ENCODE data around the gene EPB41L1. TPM values are rescaled to one million over a fixed set of nuclear protein-coding genes. Genes with fewer than 3 reads are reported as not detected.

Gene EPB41L1
- total RNA-seq, 2 donors from 2014 or later = 17.5 to 18.1 TPM

DNA sequence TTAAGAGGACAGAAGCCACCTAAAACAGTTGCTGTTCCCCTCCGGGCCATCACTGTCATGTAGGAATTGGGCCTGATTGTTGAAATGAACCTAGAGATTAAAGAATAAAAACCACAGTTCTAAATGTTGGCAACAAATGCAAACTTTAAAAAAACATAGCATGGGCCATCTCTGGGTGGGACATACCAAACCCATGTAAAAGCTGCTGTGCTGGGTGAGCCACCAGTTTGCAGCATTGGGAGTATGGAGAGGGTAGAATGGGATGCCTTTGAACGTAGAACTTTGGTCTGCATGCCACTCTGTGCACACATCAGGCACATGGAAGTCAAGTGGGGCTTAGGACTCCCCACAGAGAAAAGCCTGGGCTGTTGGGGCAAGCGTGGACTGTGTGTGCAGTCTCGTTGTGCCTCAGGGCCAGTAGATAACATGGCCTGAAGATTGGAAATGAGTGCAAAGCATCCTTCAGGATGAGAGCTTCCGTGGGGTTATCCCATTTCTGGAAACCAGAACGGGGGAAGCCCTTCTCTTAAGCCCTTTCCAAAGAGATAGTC is 28.1 kb downstream of the EPB41L1 start:
- no peaks in the 10 kb centered on the region for H3K9me3 ChIP-seq
- TF ChIP-seq, protein P1, sequence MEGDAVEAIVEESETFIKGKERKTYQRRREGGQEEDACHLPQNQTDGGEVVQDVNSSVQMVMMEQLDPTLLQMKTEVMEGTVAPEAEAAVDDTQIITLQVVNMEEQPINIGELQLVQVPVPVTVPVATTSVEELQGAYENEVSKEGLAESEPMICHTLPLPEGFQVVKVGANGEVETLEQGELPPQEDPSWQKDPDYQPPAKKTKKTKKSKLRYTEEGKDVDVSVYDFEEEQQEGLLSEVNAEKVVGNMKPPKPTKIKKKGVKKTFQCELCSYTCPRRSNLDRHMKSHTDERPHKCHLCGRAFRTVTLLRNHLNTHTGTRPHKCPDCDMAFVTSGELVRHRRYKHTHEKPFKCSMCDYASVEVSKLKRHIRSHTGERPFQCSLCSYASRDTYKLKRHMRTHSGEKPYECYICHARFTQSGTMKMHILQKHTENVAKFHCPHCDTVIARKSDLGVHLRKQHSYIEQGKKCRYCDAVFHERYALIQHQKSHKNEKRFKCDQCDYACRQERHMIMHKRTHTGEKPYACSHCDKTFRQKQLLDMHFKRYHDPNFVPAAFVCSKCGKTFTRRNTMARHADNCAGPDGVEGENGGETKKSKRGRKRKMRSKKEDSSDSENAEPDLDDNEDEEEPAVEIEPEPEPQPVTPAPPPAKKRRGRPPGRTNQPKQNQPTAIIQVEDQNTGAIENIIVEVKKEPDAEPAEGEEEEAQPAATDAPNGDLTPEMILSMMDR (IDR thresholded peaks at IDR 0.05) = no peak

DNA sequence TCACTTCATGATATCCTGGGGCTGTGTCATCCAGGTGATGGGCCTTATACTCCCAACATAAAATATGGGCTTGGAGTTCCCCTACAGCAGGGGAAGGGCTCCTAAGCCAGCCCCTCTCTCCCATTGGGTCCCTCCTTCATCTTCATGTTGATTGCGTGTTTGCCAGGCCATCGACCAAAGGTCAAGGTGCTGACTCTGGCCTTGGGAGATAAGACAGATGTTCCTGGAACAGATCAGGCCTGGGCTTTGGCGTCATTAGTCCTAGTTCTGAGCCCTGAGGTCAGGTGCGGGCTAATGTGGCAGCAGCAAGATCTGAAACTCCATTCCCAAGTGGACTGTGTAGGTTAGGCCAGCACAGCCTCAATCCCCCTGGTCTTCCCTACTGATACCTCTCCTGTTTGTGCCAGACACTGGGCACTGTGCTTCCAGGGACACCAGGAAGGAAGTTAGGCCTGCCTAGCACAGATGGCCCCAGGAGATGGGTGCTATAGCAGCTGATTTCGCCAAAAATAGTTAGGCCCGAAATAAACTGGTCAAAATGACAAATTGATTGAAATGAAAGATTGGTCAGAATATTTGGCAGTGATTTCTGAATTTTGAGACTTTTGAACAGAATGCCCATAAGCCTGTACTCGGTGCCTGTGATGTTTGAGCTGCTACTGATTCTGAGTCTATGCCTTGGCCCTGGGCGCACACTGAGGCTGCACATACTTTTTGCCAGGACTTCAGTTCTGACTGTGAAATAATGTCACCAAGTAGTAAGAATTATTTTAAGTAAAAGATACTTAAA is 28.8 kb downstream of the EPB41L1 start:
- DNase-seq (ENCODE audit: low spot score) = no peak
- H3K4me1 ChIP-seq = no peaks in the 10 kb centered on the region
- TF ChIP-seq, protein P1 (IDR thresholded peaks at IDR 0.05) = no peak
- H3K9me3 ChIP-seq = no peaks in the 10 kb centered on the region
- no peak overlapping the region for H3K27ac ChIP-seq
- no peak overlapping the region for H3K4me3 ChIP-seq
- H3K27me3 ChIP-seq = no peaks in the 10 kb centered on the region
- H3K36me3 ChIP-seq = peaks cover 7% of the 10 kb centered on the region

More for the DNA sequence above, 28.1 kb downstream of the EPB41L1 start:
- Histone ChIP-seq H3K4me3 (no peak overlapping the region), H3K27me3 (no peaks in the 10 kb centered on the region), H3K27ac (no peak overlapping the region), H3K4me1 (no peaks in the 10 kb centered on the region), H3K36me3 (peaks cover 7% of the 10 kb centered on the region)
- DNase-seq (ENCODE audit: low spot score) = no peak

DNA sequence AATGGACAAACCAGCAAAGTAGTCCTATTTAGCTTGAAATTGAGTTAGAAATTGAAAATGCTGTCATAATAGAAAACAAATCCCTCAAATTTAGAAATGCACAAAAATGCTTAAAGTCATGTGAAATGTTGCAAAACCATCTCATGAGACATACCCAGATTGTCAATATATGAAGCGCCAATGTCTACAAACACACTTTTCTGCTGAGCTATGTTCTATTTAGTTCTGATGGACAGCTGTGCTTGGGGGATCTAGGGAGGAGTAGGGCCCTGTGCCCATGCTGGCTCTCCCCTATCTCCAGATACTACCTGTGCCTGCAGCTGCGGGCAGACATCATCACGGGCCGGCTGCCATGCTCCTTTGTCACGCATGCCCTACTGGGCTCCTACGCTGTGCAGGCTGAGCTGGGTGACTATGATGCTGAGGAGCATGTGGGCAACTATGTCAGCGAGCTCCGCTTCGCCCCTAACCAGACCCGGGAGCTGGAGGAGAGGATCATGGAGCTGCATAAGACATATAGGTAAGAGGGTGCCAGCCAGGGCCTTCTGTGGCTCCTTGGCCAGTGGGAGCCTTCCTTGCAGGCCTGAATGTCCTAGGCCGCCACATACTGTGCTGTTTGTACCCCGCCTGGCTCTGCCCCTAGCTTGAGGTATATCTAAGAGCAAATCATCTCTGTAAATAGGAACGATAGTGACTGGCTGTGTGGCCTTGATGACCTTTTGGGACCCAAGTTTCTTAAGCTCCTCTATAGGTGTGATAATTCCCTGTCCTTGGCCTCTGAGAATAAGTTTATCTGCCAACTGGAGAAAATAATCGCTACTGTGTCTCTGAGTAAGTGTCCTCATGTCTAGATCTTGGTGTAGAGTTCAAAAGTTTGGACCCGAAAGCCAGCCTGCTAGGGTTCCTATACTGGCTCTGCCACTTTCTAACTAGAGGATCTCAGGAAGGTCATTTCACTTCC is 30.6 kb downstream of the EPB41L1 start:
- Histone ChIP-seq H3K4me3 (no peak overlapping the region), H3K27ac (no peak overlapping the region), H3K27me3 (no peaks in the 10 kb centered on the region), H3K4me1 (no peaks in the 10 kb centered on the region), H3K9me3 (no peaks in the 10 kb centered on the region), H3K36me3 (peaks cover 17% of the 10 kb centered on the region)
- TF ChIP-seq, protein P1 (IDR thresholded peaks at IDR 0.05) = no peak
- DNase-seq (ENCODE audit: low spot score) = no peak

DNA sequence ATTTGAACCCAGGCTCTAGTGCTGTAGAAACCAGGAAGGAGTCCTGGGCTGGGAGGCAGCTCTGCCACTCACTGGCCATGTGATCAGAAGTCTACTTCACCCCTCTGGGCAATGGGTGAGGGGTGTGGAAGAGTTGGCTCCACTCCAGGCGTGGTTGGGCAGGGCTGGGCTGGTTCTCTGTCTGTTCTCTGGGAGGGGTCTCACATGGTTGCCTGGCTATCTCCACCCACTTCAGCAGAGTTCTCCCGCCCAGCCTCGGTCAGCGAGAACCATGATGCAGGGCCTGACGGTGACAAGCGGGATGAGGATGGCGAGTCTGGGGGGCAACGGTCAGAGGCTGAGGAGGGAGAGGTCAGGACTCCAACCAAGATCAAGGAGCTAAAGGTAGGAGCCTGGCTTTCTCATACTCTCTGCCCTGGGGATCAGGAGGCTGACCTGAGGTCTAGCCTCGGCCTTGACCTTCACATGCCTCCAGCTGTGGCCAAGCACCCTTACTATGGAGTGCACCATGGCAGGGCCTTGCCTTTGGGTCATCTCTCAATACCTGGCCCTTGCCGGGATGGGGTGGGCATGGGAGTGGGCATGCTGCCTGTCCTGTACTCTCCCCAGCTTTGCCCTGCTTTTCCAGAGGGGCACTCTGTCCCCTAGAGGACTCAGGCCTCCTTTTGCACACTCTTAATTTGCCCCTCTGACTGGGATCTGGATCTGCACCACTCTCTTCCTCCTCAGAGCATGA is 39.6 kb downstream of the EPB41L1 start:
- H3K36me3 ChIP-seq = peaks cover 22% of the 10 kb centered on the region
- H3K9me3 ChIP-seq = no peaks in the 10 kb centered on the region
- TF ChIP-seq, protein P1 (IDR thresholded peaks at IDR 0.05) = no peak
- no peak overlapping the region for H3K27ac ChIP-seq
- H3K27me3 ChIP-seq = no peaks in the 10 kb centered on the region
- no peaks in the 10 kb centered on the region for H3K4me1 ChIP-seq
- no peak for DNase-seq (ENCODE audit: low spot score)
- H3K4me3 ChIP-seq = no peak overlapping the region

DNA sequence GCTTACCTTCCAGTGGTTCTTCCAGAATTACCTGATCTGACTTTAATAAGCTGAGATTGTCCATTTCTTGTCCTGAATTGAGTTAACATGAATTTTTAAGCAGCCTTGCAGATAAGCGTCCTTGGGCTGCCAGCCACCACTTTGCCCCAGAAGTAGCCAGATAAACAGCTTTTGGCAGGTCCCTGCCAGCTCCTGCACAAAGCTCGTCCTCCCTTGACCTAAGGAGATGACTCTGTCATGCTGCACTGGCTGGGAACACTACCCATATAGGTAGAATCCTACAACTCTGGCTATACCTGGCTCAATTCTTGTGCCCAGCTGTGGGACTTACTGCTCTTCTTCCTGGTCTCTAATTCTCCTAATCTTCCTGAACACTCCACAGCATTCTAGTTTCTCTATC is 42.1 kb downstream of the EPB41L1 start:
- no peak for DNase-seq (ENCODE audit: low spot score)
- Histone ChIP-seq H3K36me3 (peaks cover 6% of the 10 kb centered on the region), H3K9me3 (no peaks in the 10 kb centered on the region), H3K4me3 (no peak overlapping the region), H3K4me1 (no peaks in the 10 kb centered on the region), H3K27me3 (no peaks in the 10 kb centered on the region), H3K27ac (no peak overlapping the region)
- TF ChIP-seq, protein P1 (IDR thresholded peaks at IDR 0.05) = no peak
